Astrocyte (in vitro differentiated cells and primary cell): ENCODE results near the gene FLII. TPM values are rescaled to one million over a fixed set of nuclear protein-coding genes. Genes with fewer than 3 reads are reported as not detected.

Source experiments
- DNase-seq: peaks from one replicate; pipeline ENCODE4 v3.0.0-alpha.2; 2010; ENCODE audit warnings: low read depth
- FAIRE-seq: peaks from 2 replicates; lab custom pipeline; 2011; peaks lifted over from hg19 to GRCh38; lab: Jason Lieb, UNC
- H2AFZ ChIP-seq: 2 replicates; pipeline ENCODE4 v1.6.0; 2012; ENCODE audit warnings: low read depth, low read length, inconsistent platforms
- H3K27ac ChIP-seq: 2 replicates; pipeline ENCODE4 v1.5.1; 2011; ENCODE audit warnings: low read depth, low read length, inconsistent platforms
- H3K27me3 ChIP-seq: 2 replicates; pipeline ENCODE4 v1.6.0; 2011; ENCODE audit warnings: low read length, inconsistent platforms; ENCODE audit not compliant: insufficient read depth
- H3K36me3 ChIP-seq: 2 replicates; pipeline ENCODE4 v1.5.1; 2011; ENCODE audit warnings: low read length, inconsistent platforms; ENCODE audit not compliant: insufficient read depth
- H3K4me1 ChIP-seq: 2 replicates; pipeline ENCODE4 v1.5.1; 2011; ENCODE audit warnings: low read length, inconsistent platforms; ENCODE audit not compliant: insufficient read depth
- H3K4me2 ChIP-seq: 2 replicates; pipeline ENCODE4 v1.6.0; 2012; ENCODE audit warnings: low read length, inconsistent platforms
- H3K4me3 ChIP-seq: 2 replicates; pipeline ENCODE4 v1.5.1; 2011; ENCODE audit warnings: low read depth, mild to moderate bottlenecking, low read length, inconsistent platforms; ENCODE audit not compliant: insufficient read depth
- H3K79me2 ChIP-seq: 2 replicates; pipeline ENCODE4 v1.6.0; 2012; ENCODE audit warnings: mild to moderate bottlenecking, low read length, inconsistent platforms; ENCODE audit not compliant: insufficient read depth
- H3K9ac ChIP-seq: 2 replicates; pipeline ENCODE4 v1.6.0; 2012; ENCODE audit warnings: mild to moderate bottlenecking, low read length, inconsistent platforms
- H3K9me3 ChIP-seq: 2 replicates; pipeline ENCODE4 v1.5.1; 2012; ENCODE audit warnings: low read depth, mild to moderate bottlenecking, low read length, inconsistent platforms; ENCODE audit not compliant: insufficient read depth
- H4K20me1 ChIP-seq: 2 replicates; pipeline ENCODE4 v1.6.0; 2012; ENCODE audit warnings: low read length, inconsistent platforms; ENCODE audit not compliant: insufficient read depth
- H3K27ac Mint-ChIP-seq: one replicate; pipeline ENCODE4 v1.8.0; 2021; ENCODE audit warnings: mild to moderate bottlenecking, mixed read lengths; ENCODE audit not compliant: unreplicated experiment
- H3K27me3 Mint-ChIP-seq: one replicate; pipeline ENCODE4 v1.8.0; 2021; ENCODE audit warnings: low read depth, mixed read lengths; ENCODE audit not compliant: unreplicated experiment
- H3K36me3 Mint-ChIP-seq: one replicate; pipeline ENCODE4 v1.8.0; 2021; ENCODE audit warnings: low read depth, mixed read lengths; ENCODE audit not compliant: unreplicated experiment
- H3K4me1 Mint-ChIP-seq: one replicate; pipeline ENCODE4 v1.8.0; 2021; ENCODE audit warnings: low read depth, mixed read lengths; ENCODE audit not compliant: unreplicated experiment
- H3K4me3 Mint-ChIP-seq: one replicate; pipeline ENCODE4 v1.8.0; 2021; ENCODE audit warnings: mild to moderate bottlenecking, moderate library complexity, mixed read lengths; ENCODE audit not compliant: unreplicated experiment
- H3K9me3 Mint-ChIP-seq: one replicate; pipeline ENCODE4 v1.8.0; 2021; ENCODE audit warnings: mild to moderate bottlenecking, mixed read lengths; ENCODE audit not compliant: unreplicated experiment
- CTCF ChIP-seq: IDR thresholded peaks from 2 replicates; pipeline ENCODE4 v1.5.1; 2011; ENCODE audit warnings: low read depth, mild to moderate bottlenecking, inconsistent platforms, low read length, moderate library complexity; ENCODE audit not compliant: insufficient read depth
- EZH2 ChIP-seq: IDR thresholded peaks from 2 replicates; pipeline ENCODE4 v1.6.1; 2012; ENCODE audit warnings: mild to moderate bottlenecking, low read length, inconsistent platforms; ENCODE audit not compliant: insufficient read depth
- total RNA-seq: library from RNA; stranded (reverse); gene quantifications from 2 replicates; pipeline ENCODE4 v1.2.1, GENCODE V29; 2021

Gene FLII
- total RNA-seq, 1 donor from 2014 or later, result 257 TPM

GRCh38 chr17:18230288-18231141 lies 28.0 kb downstream of the FLII start:
- Mint-ChIP-seq H3K4me1 (peaks cover 2% of the 10 kb centered on the region), H3K27ac (no peak overlapping the region), H3K9me3 (peaks cover 2% of the 10 kb centered on the region), H3K36me3 (no peaks in the 10 kb centered on the region), H3K4me3 (no peak overlapping the region), H3K27me3 (no peaks in the 10 kb centered on the region)
- peaks cover 64% of the 10 kb centered on the region for H3K79me2 ChIP-seq
- FAIRE-seq, result no peak
- H3K27ac ChIP-seq, result no peak overlapping the region
- no peak overlapping the region for H3K4me3 ChIP-seq
- no peak overlapping the region for H3K9ac ChIP-seq
- no peaks in the 10 kb centered on the region for H3K27me3 ChIP-seq
- H4K20me1 ChIP-seq, result peaks cover 77% of the 10 kb centered on the region
- DNase-seq, result no peak
- H3K4me1 ChIP-seq, result peaks cover 16% of the 10 kb centered on the region
- no peaks in the 10 kb centered on the region for H3K9me3 ChIP-seq
- TF ChIP-seq EZH2, result no peak
- no peak for TF ChIP-seq CTCF
- H2AFZ ChIP-seq, result no peak overlapping the region
- no peaks in the 10 kb centered on the region for H3K36me3 ChIP-seq
- H3K4me2 ChIP-seq, result no peak overlapping the region

DNA sequence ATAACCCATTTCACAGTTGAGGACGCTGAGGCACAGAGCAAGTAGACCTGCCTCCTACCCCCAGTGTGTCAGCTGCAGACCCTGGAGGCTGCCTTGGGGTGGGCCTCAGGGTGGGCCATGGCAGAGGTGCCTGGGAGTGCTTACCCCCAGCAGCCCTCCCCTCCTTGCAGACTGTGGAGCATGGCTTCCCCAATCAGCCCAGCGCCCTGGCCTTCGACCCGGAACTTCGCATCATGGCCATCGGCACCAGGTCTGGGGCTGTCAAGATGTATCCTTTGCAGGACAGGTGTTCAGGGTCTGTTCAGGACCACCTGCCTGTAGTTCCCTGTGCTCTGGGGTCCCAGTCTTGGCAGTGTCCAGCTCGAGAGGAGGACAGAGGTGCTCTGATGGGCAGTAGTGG lies 28.8 kb downstream of the FLII start:
- FAIRE-seq (no peak), DNase-seq (no peak)
- Histone ChIP-seq H3K4me2 (no peak overlapping the region), H2AFZ (no peak overlapping the region), H4K20me1 (peaks cover 77% of the 10 kb centered on the region), H3K4me3 (no peak overlapping the region), H3K9ac (no peak overlapping the region), H3K27me3 (no peaks in the 10 kb centered on the region), H3K4me1 (peaks cover 16% of the 10 kb centered on the region), H3K79me2 (peaks cover 64% of the 10 kb centered on the region), H3K36me3 (no peaks in the 10 kb centered on the region), H3K27ac (no peak overlapping the region), H3K9me3 (no peaks in the 10 kb centered on the region)
- TF ChIP-seq EZH2 (no peak), CTCF (no peak)
- no peak overlapping the region for H3K27ac Mint-ChIP-seq
- H3K9me3 Mint-ChIP-seq, result peaks cover 2% of the 10 kb centered on the region
- no peak overlapping the region for H3K4me3 Mint-ChIP-seq
- peaks cover 4% of the 10 kb centered on the region for H3K4me1 Mint-ChIP-seq
- no peaks in the 10 kb centered on the region for H3K36me3 Mint-ChIP-seq
- no peaks in the 10 kb centered on the region for H3K27me3 Mint-ChIP-seq

DNA sequence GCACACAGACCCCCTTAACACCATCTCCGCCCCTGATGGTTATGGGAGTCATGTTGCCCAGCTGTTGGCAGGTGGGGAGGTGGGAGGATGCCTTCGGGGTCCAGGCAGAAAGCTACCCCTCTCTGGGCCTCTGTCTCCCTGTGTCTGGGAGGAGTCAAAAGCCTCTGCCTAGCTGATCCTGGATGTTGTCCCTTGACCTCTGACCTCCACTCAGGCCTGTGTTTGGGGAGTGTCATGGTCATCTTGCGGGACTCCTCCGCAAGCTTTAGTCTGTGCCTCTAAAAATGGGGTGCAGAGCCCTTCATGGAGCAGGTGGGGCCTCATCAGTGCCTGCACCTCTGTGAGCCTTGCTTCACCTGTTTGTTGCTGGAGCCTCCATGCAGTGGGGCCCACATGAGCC lies 29.3 kb downstream of the FLII start:
- H3K4me1 ChIP-seq, result peaks cover 19% of the 10 kb centered on the region
- H2AFZ ChIP-seq, result no peak overlapping the region
- Mint-ChIP-seq H3K27me3 (no peaks in the 10 kb centered on the region), H3K4me1 (peaks cover 5% of the 10 kb centered on the region), H3K27ac (no peak overlapping the region), H3K9me3 (peaks cover 2% of the 10 kb centered on the region), H3K36me3 (no peaks in the 10 kb centered on the region), H3K4me3 (no peak overlapping the region)
- no peak for DNase-seq
- H3K79me2 ChIP-seq, result peaks cover 64% of the 10 kb centered on the region
- no peaks in the 10 kb centered on the region for H3K27me3 ChIP-seq
- FAIRE-seq, result no peak
- H3K9me3 ChIP-seq, result no peaks in the 10 kb centered on the region
- no peaks in the 10 kb centered on the region for H3K36me3 ChIP-seq
- TF ChIP-seq EZH2 (no peak), CTCF (no peak)
- peaks cover 77% of the 10 kb centered on the region for H4K20me1 ChIP-seq
- no peak overlapping the region for H3K27ac ChIP-seq
- no peak overlapping the region for H3K4me2 ChIP-seq
- H3K4me3 ChIP-seq, result no peak overlapping the region
- no peak overlapping the region for H3K9ac ChIP-seq
